DMS79 (cell line): ENCODE measurements around the gene NKD2.

Experiments
- DNase-seq: peaks from one replicate; lab custom pipeline; 2025; lab: John Stamatoyannopoulos, UW

The NKD2 gene

DNA sequence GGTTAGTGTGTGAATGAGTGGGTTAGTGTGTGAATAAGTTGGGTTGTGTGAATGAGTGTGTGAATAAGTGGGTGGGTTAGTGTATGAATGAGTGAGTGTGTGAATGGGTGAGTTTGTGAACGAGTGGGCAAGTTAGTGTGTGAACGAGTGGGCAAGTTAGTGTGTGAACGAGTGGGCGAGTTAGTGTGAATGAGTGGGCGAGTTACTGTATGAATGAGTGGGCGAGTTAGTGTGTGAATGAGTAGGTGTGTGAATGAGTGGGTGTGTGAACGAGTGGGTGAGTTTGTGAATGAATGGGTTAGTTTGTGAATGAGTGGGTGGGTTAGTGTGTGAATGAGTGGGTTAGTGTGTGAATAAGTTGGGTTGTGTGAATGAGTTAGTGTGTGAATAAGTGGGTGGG lies 34.7 kb downstream of the NKD2 start:
- DNase-seq = no peak

DNA sequence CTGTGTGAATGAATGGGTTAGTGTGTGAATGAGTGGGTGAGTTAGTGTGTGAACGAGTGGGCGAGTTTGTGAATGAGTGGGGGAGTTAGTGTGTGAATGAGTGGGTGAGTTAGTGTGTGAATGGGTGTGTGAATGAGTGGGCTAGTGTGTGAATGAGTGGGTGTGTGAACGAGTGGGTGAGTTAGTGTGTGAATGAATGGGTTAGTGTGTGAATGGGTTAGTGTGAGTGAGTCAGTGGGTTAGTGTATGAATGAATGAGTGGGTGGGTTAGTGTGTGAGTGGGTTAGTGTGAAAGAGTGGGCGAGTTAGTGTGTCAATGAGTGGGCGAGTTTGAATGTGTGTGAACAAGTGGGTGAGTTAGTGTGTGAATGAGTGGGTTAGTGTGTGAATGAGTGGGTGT lies 35.5 kb downstream of the NKD2 start:
- DNase-seq = no peak

DNA sequence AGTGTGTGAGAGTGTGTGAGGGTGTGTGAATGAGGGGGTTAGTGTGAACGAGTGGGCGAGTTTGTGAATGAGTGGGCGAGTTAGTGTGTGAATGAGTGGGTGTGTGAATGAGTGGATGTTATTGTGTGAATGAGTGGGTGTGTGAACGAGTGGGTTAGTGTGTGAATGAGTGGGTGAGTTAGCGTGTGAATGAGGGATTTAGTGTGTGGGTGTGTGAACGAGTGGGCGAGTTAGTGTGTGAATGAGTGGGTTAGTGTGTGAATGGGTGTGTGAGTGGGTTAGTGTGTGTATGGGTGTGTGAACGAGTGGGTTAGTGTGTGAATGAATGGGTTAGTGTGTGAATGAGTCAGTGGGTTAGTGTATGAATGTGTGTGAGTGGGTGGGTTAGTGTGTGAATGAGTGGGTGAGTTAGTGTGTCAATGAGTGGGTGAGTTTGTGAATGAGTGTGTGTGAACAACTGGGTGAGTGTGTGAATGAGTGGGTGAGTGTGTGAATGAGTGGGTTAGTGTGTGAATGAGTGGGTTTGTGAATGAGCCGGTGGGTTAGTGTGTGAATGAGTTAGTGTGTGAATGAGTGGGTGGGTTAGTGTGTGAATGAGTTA lies 37.5 kb downstream of the NKD2 start:
- no peak for DNase-seq

DNA sequence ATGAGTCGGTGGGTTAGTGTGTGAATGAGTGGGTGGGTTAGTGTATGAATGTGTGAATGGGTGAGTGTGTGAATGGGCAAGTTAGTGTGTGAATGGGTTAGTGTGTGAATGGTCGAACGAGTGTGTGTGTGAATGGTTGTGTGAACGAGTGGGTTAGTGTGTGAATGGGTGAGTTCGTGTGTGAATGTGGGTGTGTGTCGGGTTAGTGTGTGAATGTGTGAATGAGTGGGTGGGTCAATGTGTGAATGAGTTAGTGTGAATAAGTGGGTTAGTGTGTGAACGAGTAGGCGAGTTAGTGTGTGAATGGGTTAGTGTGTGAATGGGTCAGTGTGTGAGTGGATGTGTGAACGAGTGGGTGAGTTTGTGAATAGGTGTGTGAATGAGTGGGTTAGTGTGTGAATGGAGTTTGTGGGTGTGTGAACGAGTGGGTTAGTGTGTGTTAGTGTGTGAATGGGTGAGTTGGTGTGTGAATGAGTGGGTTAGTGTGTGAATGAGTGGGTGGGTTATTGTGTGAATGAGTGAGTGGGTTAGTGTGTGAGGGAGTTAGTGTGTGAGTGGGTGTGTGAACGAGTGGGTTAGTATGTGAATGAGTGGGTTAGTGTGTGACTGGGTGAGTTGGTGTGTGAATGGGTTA lies 38.8 kb downstream of the NKD2 start:
- DNase-seq = no peak

DNA sequence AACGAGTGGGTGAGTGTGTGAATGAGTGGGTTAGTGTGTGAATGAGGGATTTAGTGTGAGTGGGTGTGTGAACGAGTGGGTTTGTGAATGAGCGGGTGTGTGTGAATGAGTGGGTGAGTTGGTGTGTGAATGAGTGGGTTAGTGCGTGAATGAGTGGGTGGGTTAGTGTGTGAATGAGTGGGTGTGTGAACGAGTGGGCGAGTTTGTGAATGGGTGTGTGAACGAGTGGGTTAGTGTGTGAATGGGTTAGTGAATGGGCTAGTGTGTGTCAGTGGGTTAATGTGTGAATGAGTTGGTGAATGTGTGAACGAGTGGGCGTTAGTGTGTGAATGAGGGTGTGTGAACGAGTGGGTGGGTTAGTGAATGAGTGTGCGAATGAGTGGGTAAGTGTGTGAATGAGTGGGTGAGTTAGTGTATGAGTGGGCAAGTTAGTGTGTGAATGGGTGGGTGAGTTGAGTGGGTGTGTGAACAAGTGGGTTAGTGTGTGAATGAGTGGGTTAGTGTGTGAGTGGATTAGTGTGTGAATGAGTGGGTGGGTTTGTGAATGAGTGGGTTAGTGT lies 39.6 kb downstream of the NKD2 start:
- DNase-seq = no peak

DNA sequence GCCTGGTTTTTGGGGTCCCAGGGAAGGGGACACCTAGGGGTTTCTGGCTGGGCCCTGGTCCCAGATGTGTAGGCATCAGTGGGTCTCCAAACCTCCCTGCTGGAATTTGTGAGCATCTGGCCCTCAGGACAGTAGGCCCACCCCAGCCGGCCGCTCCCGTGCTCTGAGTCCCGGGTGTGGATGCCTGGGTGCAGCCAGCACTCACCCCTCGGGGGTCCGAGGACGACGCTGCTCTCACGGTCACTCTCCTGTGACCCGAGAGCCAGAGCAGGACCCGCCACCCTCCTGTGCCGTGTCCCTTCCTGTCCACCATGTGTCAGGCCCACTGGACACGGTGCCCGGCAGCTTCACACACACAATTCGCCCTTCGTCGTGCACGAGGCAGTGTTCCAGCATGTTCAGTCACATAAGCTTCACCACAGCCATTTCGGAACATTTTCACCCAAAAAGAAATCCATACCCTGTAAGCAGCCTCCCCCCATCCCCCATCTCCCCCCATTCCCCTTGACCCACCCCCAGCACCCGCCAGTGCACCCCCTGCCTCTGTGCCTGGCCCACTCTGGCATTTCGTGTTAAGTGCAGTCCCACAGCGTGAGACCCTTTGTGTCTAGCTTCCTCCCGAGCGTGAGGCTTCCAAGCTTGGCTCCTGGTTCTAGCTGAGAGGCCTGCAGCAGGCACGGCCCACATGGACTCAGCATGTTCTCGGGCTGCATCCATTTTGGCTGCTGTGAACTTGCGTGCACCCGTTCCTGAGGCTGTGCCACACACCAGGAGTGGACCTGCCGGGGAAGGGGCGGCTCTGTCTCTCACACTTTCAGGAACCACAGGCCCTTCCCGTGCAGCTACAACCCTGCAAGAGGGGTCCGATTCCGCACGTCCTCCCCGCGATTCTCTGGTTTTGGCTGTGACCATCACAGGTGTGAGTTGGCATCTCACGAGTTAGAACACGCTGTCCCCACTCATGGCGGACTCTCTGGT lies 40.5 kb downstream of the NKD2 start:
- DNase-seq = no peak

DNA sequence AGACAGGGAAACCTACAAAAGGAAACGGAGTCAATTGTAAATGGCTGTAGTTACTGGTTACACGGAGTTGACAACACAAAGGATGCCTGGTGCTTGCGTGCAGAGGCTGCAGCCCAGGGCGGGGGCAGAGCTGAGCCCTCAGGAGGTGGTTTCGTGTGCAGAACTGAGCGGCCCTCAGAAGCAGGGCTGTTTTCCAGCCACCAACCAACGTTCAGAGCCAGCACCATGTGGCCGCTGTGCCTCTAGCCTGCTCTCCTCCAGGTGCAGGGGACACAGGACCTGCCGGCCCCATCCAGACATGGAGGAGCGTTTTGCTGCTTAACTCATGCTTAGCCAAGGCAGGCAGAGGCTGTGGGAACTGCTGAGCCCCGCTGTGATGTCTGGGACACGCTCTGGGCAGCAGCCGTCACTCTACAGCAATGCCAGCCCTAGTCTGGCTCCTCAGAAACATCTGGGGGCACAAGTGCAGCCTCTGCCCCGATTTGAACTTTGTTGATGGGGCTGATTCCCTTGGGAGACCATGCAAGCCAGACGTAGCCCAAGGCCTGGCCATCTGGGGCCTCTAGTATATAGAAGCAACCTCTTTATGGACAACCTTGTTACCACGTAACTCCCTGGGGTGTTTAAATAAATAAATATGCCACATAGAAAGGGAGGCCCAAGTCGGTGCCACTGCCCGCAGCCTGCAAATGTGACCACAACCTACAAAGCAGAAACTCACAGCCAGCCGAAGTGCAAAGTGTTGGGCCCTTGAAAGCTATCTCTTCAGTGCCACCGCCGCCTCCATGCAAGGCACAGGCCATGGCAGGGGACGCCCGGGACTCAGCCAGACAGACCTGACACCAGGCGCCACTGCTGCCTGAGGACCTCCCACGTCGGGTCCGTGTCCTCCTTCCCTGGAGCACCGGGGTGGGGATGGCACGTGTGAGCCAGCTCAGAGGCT lies 42.1 kb downstream of the NKD2 start:
- DNase-seq = peak; percentile 28

DNA sequence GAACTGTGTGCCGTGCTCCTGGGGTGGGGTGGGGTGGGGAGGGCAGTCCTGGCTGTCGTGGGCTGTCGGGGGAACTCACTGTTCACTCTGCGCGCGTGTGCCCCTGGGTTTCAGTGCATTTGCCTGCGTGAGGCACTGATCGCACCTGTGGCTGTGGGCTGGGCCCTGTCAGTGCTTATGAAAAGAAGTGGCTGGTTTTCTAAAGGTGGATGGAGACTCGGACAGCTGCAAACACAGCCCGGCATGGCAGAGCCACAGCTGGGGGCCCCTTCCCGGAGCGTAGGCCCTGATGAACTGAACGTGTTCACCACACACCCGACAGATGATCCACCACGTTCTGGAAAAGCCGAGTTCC lies 42.7 kb downstream of the NKD2 start:
- DNase-seq = no peak

DNA sequence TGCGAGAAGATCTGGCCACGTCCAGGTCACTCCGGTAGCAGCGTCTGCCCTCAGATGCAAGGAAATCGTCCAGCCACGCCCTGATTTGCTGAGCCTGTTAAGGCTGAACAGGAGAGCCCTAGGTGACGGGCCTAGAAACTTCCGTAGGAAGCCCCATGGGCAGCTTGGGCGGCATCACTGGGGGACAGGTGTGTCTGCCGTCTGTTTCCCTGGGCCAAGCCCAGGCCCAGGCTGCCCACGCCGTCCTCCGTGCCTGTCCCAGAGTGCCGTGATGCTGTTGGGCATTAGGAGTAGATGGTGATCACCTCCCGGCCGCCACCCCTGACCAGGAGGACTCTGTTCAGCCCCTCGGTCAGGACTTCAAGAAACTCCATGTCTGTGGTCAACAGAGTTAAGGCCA lies 43.5 kb downstream of the NKD2 start:
- no peak for DNase-seq

DNA sequence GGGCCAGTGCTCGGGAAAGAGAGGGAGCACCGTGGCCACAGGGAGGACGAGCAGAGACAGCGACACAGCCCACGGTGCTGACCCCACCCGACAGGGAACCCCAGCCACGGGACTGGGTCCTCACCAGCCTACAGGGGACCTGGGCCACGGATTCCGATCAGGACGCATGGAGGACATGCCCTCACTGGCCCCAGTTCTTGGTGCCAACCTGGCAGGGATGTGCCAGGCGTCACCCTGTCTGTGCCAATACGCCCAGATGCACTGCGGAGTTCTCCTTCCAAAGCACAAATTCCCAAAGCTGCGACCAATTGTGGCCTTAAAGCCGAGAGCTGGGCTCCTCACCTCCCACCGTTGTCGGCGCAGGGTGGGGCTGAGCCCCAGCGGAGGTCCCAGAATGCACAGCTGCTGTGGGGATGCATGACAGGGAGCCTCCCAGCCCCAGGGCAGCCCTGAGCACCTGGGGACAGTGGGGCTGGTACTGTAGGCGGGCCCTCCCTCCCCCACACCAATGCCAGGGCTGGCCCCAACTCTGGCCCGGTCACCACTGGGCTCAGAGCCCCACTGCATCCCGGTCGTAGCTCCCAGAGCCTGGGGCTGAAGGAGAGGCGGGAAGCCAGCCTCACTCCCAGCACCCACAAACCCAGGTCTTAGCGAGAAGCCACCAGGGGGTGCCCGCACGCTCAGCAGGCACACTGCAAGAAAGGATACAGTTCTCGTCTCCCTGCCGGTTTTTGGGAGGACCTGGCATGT lies 44.2 kb downstream of the NKD2 start:
- no peak for DNase-seq

DNA sequence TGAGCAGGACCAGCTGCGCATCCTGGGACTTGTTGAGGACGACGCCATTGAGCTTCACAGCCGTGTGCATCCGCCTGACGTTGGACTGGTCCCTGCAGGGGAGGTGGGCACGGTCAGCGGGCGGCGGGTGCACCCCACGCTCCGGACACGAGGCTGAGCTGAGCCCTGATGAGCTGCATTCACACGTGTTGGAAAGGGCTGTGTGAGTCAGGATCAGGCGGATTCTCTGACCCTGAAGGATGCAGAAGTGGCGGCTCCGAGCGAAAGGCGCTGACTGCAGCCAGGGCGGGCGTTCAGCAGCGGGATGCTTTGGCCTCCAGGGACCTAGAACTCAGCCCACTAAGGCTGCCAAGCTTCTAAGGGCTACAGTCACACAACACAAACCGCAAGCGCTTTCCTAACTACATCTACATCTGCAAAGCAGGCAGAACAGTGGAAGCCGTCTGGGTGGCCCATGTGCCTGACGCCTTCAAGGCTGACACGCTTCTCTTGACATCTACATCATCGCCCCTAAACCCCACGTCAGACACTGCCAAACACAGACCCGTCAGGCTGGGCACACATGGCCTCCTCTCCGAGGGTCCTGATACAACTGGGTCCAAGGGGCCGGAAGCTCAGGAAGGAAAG lies 44.9 kb downstream of the NKD2 start:
- no peak for DNase-seq

DNA sequence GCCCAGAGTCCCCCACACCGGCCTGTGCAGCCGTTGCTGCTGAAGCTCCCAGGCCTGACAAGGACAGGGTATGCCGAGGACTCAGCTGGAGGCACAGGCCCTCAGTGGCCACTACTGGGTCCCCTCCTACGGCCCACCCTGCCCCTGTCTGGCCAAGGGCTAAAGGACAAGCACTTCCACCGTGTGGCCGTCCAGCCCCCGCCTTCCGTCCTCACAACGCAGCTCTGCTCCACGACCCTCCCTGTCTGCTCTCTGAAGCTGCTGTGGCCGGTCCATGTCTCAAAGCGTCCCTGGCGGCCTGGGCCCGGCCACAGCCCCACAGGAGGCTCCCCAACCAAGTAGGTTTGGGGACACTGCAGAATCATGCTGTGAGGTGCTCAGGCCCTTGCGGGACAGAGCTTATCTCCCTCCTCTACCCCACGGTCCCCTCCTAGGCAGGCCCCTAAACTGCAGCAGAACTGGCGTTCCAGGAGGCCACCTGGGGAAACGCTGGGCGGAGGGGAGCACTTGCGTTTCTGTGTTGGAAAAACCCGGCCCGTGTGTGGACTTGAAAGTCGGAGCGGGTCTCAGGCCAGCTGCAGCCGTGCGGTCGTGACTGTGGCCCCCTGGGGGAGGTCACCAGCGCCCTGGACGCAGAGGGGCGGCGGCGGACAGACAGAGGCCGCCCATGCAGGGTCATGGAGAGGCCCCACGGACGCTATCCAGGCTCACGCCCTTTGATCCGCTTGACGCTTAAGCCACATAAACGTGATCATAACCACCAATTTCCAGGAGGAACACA lies 45.6 kb downstream of the NKD2 start:
- DNase-seq = no peak

DNA sequence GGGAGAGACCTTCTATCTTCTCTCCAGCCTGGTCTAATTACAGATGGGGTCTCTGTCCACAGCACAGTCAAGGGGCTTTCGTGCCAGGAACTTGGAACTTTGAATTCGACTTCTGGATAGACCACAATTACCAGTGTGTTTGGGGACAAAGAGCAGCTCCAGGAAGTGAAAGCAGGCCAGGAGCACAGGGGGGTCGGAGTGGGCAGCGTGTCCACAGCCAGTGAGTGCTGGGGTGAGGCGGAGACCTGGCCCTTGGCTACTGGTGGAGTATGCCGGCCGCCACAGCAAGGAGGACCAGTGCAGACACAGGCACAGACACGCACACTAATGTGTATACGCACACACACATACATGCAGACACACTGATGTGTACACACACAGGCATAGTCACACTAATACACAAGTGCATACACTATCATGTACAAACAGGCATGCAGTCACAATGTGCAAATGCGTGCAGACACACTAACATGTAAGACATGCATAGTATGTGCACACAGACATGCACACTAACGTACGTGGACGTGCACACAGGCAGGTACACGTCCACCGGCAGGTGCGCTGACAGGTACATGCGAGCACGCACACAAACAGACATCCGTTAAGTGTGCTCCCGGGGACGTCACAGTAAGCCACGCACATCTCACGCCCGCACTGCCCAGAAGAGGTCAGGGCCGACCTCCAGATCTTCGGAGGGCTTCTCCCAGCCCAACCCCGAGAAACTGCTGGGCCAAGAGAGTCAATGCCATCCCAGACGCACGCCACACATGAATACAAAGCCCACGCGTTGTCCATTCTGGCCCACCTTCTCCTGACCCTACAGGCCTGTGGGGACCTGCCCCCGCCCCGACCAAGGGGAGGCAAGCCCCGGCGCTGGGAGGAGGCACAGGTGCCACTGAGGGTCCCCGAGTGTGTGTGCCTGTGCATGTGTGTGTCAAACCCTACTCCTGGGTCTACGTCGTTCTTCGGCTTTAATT lies 46.5 kb downstream of the NKD2 start:
- DNase-seq = no peak

DNA sequence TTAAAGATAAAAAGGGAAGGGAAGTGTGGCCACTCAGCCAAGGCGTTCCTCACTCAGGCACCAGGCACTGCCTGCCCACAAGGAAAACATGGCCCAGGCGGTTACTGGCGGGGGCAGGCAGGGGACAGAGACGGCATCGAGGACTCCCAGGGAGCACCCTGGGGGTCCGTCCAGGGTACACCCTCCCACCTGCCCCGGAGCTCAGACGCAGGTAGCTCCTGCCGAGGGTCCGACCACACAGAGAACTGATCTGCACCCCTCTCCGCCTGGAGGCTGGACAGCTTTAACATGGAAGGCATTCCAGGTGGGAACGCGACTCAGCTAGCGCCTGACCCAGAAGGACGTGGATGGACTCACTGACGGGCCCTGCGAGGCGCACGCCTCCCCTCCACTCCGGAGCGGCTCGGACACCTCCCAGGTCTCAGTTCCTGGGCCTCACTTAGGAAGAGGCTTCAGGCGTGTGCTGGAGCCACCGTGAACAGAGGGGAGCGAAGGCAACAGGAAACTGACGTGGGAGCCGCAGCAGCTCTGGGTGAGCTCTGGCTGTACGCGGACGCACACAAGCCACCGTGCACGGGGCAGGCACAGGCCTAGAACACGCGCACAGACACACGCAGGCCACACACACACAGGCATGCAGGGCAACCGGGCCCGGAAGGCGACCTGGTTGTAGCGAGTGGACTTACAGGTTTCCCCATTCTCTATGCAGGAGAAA lies 47.5 kb downstream of the NKD2 start:
- DNase-seq = no peak

DNA sequence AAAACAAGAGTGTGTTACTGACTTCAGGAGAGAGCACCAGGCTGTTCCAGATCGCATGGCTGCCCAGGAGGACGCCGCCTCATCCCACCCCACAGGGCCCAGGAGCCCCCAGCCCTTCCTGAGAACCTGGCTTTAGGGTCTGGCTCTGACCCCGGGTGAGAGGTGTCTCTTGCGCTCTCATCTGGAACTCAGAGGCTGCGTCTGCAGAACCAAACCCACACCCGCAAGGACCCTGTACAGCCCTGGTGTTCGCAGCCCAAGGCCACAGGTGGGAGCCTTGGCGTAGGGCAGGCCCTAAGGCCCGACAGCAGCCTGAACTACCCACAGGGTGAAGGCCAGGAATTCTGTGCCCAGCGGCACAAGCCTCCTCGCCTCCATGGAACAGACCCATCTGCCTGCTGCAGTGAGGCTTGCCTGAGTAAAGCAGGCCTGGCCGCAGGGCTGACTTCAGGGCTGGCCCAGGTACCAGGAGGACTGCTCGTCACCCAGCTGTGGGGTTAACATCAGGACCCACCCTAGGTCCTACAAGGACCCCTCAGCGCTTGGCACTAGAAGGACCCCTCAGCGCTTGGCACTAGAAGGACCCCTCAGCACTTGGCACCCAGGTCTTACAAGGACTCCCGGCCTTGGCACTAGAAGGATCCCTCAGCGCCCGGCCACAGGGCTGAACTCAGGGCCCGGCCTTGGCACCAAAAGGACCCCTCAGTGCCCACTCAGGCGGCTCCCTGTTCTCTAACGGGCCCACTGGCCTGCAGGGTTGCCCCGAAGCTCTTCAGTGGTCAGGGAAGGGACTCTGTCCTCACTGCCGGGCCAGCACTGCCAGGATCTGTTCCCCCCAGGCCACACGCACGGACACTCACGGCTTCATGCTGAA lies 48.2 kb downstream of the NKD2 start:
- DNase-seq = no peak

DNA sequence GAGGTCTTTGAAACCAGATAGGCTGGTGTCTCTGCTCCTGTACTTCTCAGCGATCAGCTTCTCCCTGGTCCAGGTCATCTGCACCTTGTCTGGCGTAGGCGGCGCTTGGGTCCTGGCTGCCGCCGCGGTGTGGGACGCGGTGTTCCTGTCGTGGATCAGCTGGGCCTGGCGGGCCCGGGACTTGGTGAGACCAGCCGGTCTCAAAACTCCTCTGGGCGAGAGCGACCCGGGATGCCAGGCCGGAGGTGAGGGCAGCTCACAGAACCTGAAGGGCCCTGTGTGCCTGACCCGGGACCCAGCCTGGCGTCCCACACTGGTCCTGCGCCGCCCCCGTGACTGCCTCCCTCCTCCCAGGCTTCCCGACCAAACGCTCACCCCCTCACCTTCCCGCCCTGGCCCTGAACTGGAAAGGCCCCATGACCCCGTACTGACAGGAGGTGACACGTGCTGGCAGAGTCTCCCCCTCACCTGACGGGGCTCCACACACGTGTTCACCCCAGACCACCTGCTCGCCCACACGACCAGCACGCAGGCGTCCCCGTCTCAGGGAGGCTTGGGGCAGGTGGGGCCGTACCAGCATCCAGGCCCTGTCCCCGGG lies 49.0 kb downstream of the NKD2 start:
- no peak for DNase-seq
